Testis (tissue), 2 donors: ENCODE data around the gene ME2.

Source experiments
- CTCF ChIP-seq, 3 experiments: fragments of 450-650 bp in 2 of 3; fragments of 200-600 bp in 1 of 3; sonication (generic) in 1 of 3; IDR thresholded peaks; one replicate each; pipeline ENCODE4 v1.5.1; 2016 to 2019; ENCODE audit warnings: antibody characterized with exemption in 3 of 3, mild to moderate bottlenecking in 2 of 3, moderate library complexity in 1 of 3
- POLR2A ChIP-seq: fragments of 450-650 bp; IDR thresholded peaks from one replicate; pipeline ENCODE4 v1.6.1; 2017; ENCODE audit warnings: antibody characterized with exemption, mild to moderate bottlenecking, moderate library complexity

GRCh38 chr18:50947899-50948298 is 69.0 kb downstream of the ME2 start:
- no peak for TF ChIP-seq CTCF (IDR thresholded peaks at IDR 0.05)
- no peak for TF ChIP-seq POLR2A
